GM18502 (cell line): ENCODE data around the gene DPP6.
A peak's percentile ranks its signal among the peaks of the same experiment; 100 is the strongest.

ENCODE experiments used
- ATAC-seq: cut with Tn5 transposase; IDR thresholded peaks from one replicate; pipeline ENCODE4 v1.9.1; 2021; ENCODE audit warnings: mild to moderate bottlenecking; ENCODE audit not compliant: unreplicated experiment, poor library complexity

The DPP6 gene

GRCh38 chr7:154837622-154838021 is 785.4 kb downstream of the DPP6 start:
- peak; percentile 92 for ATAC-seq

DNA sequence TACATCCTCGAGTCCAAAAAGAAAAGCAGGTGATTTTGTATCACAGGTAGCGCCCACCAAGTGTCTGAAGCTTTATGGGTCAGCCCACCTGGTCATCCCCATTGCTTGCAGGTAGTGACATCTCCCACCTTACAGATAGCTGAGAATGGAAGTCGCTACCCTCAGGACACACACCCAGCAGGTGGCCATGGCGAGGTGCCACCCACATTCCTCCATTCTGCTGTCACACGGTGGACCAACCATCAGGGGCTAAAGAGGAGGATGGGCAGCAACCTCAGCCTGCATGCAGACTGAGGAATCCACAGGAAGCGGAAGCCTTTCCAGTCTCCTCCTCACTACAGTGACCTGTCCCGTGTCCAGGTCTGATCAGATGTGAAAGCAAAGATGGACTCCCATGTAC is 787.9 kb downstream of the DPP6 start:
- no peak for ATAC-seq

GRCh38 chr7:154841731-154842331 is 789.6 kb downstream of the DPP6 start:
- no peak for ATAC-seq

DNA sequence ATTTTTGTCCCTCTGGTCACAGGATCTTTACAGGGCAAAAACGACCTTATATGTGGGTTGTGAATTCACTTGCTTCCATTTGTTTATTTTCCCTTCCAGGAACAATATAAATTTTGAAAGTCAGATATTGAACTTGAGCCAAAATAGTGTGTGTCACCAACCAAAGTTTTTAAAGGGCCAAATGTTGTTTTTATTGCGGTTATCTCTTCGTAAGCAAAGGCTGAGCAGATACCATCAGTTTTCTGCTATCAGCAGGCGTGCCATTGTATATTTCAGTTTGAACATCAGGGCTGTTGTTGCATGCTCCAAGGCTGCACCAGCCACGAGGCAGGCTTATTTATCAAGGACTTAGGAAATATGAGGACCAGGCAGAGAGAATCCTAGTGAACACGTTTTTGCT is 790.4 kb downstream of the DPP6 start:
- no peak for ATAC-seq

- no peak for ATAC-seq
Measured at GRCh38 chr7:154843670-154844237, 791.6 kb downstream of the DPP6 start.

DNA sequence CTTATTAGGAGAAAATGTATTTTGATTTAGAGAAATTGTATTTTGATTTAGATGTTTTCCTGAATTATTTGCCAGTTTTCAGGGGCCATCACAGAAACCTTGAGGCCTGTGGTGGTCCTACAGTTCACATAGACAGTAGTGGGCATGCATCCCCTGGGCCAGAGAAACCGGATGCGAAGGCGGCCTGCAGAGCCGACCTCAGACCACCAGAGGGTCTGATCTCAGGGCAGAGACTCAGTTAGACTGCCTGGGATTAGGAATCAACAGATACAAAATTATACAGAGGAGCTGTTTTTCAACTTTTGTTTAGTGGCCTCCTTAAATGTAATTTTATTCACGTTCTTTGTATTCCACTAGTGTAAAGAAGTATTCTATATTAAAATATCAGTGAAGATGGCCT is 792.3 kb downstream of the DPP6 start:
- ATAC-seq, result no peak

DNA sequence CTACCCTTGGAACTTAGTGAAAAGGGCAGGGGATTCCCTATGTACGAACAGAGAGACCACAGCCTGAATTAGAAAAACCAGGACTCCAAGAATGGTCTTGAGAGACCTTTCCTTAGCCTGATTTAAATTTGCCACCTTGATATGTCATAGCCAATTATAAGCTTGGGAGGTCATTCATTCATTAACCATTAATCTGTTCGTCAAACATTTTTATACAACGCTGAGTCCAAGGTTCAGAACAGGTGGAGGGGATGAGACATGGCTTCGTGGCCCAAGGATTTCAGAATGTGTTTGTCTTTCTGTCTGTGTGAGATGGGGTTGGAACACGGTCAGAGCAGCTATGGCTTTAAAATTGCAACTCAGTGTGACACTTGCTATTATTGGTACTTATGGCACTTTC is 792.8 kb downstream of the DPP6 start:
- ATAC-seq, result no peak

DNA sequence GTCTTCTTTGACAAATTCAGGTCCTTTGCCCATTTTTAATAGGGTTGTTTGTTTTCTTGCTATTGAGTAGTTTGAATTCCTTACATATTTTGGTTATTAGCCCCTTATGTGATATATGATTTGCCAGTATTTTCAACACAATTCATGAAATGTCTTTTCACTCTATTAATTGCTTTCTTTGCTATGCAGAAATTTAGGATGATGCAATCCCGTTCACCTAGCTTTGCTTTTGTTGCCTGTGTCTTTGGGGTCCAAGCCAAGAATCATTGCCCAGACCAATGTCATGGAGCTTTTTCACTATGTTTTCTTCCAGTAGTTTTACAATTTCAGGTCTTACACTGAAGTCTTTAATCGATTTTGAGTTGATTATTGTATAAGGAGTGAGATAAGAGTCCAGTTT is 796.3 kb downstream of the DPP6 start:
- no peak for ATAC-seq

DNA sequence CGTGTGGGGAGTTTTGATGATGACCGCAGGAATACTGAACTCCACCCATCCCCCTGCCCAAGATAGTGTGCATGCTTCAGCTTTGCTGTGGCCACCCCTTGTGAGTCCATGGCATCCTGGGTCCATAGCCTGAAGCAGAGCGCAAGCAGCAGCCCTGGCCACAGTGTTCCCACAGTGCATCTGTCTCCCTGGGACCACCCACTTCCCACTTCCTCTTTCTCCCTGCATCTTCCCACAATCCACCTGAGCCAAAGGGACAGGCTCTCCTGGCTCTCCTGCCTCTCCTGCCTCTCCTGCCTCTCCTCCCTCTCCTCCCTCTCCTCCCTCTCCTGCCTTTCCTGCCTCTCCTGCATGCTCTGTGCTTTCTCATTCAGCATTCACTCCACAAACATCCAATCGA is 800.0 kb downstream of the DPP6 start:
- ATAC-seq, result no peak

DNA sequence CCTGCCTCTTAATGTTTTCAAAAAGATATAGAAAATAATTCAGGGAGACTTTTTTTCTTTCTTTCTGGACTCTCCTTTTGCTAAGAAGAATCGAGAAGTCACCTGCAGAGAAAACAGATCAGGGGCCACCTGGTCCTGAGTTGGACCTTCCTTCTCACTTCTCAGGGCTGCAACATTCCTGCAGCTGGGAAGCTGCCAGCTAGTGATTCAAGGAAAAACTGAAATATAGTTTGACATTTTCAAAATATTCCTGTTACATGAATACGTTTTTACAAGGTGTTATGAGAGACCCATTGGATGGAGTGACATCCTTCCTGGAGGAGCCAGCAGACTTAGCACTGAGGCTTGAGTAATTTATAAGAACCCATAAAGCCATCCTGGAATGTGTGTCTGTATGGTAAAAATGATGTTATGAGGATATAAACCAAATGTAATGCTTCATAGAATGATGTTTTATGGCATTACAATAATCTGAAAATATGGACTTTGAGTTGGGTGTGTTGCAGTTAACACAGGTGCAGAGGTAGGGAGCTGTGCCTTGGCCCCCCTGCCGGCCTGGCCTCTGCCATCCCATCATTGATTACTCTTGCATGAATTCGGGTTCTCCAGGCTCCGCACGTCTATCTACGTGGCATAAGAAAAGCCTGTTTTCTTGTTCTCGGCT is 801.0 kb downstream of the DPP6 start:
- ATAC-seq, result no peak

GRCh38 chr7:154853727-154854095 is 801.5 kb downstream of the DPP6 start:
- no peak for ATAC-seq

DNA sequence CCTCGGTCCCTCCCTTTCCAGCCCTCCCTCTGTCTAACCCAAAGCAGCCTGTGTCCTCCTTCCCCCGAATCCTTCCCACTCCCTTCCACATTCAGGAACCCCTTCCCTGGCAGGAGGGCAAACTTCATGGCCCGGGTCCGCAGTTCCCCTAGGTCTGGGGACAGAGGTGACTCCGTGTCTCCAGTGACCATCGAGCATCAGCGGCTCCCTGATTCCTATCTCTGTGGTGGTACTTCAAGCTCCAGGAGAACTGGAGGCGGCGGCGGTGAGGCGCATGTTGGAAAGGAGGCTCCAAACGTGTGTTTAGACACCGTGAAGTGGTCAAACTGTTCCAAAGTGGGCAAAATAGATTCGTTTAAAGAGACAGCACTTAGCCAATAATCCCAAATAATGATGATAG is 802.6 kb downstream of the DPP6 start:
- no peak for ATAC-seq

DNA sequence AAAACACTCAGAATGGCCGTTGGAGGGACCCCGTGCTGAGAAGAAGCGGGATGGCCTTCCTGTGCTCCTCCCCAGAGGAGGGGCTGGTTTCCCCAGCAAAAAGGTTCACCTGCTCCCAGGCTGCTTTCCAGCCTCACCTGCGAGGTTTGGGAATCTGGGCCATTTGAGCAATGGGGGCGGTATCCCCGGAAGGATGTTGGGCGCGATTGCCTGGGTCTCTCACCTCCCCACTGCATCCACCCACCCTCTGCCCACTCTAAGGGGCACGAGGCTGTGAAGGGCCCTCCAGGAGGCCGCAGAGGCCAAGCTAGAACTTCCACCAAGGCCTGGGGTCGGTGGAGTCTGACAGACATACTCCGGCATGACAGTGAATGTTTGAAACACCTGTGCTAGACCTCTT is 803.2 kb downstream of the DPP6 start:
- ATAC-seq, result no peak

- ATAC-seq, result no peak
Measured at GRCh38 chr7:154856733-154857132, 804.5 kb downstream of the DPP6 start.

GRCh38 chr7:154857240-154857639 is 805.0 kb downstream of the DPP6 start:
- no peak for ATAC-seq

DNA sequence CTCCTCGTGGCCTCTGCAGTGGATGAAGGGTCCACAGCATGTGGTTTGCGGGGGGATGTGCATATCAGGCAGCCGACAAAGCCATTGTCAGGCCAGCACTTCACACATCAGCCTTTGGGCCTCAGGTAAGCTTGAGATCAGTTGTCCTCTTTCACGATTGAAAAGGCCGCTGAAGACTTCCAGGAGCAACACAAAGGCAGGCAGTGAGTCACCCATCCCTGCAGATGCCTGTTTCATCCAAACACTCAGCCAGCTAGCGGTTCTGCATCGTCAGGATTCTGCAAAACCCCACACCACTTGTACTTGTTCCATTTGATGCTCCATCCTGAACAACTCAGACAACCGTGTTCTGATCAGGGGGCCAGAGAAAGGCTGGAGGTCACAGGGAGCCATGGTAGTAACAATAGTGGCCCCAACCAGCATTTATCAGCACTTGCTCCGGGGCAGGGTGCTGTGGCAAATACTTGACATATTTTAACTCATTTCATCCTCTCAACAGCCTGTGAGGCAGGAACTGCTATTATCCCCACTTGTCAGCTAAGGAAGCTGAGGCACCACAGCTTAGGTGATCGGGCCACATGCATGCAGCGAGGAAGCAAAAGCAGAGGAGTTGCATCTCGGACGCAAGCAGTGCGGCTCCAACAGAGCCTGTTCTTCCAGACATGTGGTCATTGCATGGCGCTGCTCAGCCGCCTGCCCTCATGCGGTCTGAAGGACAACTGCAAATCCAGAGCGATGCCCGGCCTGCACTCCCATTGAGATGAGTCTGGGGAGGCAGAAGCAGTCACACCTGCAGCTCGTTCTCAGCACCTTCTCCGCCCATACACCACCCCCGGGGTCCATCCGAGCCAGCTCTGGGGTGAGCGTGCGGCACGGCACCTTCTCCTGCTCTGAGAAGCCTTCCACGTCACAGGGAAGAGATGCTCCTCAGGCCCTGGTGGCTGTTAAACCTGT is 805.8 kb downstream of the DPP6 start:
- no peak for ATAC-seq

- no peak for ATAC-seq
Measured at GRCh38 chr7:154858836-154859537, 806.8 kb downstream of the DPP6 start.

DNA sequence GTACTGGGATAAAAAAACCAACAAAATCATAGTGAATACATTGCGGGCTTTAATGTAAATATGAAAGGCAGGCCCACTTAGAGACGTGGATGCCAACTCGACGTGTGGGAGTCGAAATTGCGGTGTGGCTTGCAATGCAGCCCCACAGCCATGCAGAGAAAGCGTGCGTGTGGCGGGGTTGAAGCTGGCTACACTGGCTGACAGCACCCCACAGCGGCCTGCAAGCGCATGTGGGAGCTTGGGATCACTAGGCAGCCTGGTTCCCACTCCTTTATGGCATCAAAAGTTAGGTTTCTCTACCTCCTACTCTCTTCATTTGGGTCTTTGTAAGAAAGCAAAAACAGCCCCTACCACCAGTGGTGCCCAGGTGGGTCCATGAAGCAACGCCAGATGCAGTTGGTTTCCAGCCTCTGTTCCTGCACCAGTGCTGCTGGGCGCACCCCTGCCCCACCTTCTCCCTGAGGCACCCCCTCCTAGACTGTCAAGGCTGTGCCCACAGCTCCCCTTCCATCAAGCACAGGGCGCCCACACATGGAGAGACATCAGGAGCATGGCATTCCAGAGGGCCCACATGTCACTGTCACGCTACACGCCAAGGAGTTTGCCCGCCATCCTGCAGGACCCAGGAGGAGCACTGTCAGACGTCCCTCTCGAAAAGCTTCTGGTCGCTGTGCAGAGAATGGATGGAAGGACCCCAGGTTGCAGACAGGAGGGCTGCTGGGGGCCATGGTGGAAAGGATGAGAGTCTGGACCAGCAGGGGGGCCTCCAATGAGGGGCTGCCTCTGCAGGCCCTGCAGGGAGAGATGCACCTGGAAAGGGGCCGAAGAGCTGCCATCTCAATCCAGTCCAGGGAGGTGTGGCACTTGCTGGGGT is 807.8 kb downstream of the DPP6 start:
- ATAC-seq, result no peak

DNA sequence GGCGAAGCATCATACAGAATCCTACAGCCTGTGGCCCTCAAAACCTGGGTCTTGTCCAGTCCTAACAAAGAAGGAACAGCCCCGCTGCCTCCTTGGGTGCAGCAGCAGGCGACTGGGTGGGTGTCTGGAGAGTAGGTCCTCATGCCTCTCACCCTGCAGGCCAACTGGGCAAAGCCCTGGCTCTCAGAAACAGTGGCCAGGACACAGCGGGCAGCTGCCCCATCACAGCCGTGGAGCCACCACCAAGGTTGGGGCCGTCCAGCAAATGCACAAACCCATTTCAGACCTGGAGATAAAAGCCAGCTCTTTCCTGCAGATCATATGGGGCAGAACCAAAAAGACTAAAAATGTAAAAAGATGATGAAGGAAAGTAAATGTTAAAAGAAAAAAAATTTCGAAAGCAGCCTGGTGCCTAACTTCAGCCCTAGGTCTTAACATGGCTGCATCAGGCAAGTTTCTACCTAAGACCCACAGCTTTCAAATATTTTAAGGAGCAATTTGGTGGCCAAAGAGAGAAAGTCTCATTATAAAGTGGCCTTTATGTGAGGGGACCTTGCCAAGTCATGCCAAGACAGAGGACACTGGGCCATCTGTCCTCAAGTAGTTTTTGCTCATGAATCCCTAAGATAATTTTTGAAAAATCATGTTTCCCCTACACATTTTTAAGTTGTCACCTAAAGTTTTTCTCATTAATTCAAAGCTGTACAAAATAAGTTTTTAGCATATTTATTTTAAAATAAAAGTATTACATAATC is 808.6 kb downstream of the DPP6 start:
- ATAC-seq, result no peak
